CD4-positive, alpha-beta T cell treated with Interleukin-6 for 4 hours (primary cell): Measurements from ENCODE around the gene MAX.

ENCODE experiments used
- DNase-seq: peaks from one replicate; pipeline ENCODE4 v3.0.0-alpha.2; 2020; ENCODE audit warnings: mixed read lengths

MAX gene

DNA sequence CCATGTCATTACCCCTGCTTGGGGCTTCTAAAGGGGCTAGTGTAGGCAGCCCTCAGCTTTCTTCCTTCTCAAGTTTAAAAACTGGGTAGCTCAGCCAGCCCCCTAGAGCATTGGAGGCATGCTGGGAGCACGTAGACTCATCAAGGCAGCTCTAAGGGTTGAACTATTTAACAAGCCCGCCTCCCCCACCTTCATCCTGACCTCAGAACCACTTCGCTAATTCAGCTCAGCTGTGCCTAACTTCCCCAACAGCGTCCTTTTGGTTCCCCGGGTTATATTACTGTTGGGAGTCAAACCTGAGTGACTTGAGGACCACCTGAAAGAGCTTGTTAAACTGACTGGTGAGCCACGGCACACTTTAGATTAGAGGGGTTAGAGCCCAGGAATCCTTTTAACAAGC, 30.1 kb downstream of the MAX start:
- DNase-seq: no peak

DNA sequence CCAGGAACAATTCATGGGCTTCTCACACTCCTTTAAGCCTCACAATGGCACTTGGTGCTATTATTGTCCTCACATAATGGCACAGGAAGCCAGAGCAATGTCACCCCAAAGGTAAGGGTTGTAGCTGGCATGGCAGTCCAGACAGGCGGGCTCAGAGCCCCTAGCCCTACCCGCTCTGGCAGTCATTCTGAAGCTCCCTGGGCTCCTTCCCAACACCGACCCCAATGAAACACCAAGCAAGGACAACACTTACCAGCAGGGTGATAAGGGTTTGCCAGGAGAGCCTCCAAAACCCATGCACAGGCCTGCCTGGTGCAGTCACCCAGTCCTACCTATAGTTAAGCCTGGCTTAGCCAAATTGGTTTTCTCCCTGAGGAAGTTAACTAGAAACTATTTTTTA, 30.8 kb downstream of the MAX start:
- DNase-seq: no peak

DNA sequence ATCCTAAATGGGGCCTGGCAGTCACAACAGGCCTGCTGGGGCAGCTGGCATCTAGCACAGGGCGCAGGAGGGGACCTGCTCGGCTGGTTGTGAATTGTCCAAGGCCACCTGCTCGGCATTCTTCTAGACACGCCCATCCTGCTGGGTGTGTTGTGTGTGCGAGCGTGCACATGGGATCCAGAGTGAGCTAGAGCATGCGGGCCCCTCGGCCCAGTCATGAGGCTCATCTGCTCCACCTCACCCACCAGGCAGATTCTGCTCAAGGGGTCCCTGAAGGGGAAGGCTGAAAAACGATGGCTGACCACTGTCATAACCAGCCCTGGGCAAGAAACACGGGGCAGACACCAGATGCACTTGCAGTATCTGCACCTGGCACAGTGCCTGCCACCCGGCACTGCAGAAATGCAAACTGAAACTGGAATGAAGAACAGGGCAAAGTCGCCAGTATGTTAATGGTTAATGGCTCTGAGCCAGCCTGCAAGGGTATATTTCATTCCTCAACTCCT, 31.8 kb downstream of the MAX start:
- no peak for DNase-seq

DNA sequence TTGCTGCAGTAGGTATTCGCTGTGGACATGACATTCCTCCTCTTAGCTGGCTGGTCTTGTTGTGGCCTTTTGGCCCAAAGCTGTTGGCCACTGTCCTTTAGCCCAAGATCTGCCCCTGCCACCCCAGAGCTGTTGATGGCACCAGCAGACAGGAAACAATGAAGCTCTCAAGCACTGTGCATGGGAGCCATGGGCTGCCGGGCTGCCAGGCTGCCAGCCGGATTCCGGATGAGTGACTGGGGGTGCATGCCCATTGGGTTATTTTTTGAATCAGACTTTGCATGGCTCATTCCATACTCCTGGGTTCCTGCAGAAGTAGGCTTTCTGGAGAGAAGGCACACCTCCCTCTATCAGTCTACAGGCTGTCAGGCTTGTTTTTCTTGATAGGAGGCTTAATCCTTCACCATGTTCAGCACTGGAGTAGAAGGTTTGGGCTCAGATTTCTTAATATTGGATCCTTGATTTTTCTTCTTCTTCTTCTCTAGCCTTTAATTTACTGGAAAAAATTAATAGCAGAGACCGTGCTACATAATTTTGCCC, 32.4 kb downstream of the MAX start:
- no peak for DNase-seq

DNA sequence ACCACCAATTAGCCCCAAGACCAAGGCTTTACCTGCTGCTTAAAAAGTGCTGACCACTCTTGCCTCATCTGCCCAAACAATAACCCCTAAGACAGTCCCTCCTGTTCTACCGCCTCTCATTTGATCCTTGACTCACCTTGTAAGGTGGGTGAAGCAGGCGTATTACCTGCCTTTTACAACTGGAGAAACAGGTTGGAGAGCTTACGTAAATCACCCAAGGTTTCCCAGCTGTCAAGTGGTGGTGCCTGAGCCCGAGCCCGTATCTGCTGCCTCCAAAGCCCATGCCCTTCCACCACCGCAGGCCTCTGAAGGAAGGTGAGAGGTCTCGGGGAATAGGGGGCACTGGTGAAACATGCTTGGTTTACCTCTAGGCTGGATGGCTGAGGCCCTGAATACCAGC, 36.6 kb downstream of the MAX start:
- no peak for DNase-seq

DNA sequence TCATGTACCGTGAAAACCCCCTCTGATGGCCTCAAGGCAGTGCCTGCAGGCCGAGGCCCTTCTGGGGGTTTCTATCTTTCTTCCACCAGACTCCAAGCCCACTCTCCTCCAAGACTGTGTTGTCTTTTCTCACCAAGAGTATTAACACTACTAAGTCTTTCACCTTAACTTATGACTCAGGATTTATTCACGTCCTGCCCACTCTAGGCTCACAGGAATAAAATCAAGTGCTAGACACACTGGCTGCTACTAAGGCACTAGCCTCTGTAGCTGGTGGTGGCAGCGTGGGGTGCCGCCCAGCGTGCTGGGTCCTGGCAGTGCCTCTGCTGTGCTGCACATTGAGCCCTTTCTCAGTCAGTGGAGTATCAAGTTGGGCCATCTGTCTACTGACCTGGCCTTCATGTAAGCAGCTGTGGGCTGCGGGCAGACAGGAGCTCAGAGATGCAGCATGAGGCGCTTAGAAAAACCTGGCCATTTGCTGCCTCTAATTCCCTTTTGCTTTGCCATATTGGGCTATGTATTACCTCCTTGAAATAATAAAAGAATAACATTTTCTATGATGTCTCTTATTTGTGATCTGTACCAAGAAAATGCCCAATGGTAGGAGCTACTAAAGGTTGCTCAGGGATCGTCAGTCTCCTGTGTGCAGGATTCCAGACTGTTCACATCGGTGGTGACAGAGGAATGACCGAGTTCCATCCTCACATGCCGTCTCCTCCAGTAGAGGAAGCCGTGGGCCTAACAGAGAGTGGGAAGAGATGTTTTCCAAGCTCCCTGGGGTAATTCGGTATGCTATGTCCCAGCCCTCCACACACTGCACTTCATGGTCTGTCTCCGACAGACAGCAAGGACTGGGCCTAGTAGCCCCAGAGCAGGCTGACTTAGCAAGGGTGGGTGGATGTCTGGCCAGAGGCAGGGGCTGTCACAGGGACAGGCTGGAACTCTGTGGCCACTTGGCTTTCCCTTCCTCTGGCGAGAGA, 39.9 kb downstream of the MAX start:
- DNase-seq: no peak

DNA sequence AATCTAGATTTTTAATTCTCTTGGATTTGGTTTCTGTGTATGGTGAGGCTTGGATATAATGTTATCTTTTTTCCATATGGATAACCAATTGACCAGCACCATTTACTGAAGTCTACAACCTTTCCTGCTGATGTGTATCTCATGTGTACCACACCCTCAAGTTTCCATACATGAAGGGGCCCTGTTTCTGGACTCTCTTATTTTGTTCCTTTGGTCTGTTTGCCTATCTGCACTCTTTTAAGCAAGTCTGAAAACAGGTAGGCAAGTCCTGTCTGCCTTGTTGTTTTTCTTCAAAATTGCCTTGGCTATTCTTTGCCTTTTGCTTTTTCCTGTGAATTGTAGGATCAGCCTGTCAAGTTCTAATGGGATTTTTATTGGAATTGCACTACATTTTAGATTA, 44.6 kb downstream of the MAX start:
- no peak for DNase-seq

DNA sequence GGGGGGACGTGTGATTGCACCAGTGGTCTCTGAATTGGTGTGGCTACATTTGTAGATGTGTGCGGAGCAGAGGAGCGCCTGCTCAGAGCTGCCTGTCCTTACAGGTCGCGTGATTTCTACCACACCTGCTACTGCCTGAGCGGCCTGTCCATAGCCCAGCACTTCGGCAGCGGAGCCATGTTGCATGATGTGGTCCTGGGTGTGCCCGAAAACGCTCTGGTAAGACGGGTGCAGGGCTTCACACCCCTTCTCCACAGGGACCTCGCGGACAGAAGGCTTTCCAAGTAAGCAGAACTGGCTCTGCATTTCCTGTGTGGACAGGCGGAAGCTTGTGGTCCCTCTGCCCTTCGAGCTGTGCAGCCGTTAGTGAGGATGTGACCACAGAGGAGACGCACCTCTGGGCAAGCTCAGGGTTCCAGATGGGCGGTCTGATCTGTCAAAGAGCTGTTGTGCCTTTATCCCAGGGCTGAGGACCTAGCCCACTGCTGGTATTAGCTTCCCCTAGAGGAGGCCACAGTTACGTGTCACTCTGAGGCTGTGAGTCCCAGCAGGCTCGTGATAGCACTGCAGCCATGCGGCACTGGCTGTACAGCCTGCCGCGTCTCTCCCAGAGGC, 47.7 kb downstream of the MAX start:
- DNase-seq: no peak

DNA sequence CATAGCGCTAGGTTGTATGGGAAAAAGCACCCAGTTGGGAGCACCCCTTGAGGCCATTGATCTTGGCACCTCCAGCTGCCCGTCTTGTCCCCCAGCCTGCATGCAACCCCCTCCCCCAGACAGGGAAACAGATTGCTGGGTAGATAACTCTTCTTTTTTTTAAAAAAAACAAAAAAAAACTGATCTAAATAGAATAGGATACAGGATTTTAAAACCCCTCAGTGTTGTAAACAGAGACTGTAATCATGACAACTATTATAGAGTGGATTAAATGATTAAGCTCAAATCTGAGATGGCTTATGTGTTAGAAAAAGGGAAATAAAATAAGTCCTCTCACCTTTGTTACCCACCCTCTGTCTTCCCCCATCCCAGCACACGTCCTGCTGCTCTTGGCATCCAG, 48.9 kb downstream of the MAX start:
- DNase-seq: no peak

DNA sequence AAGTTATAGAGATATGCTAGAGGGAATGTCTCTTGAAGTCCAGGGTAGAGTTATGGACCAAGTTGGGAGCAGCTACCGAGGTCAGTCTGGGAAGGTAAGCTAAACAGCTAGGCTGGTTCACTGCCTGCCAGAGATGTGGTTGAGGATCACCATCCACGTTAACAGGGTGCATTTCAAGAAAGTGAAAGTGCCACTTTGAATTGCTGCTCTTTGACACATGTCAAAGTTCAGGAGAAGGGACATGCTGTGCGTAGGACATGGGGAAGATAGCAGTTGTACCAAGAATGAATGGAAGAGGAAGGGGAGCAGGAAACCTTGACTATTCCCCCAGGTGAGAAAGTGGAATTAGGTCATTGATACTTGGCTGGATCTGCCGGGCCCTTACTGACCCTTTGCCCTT, 49.5 kb downstream of the MAX start:
- no peak for DNase-seq

DNA sequence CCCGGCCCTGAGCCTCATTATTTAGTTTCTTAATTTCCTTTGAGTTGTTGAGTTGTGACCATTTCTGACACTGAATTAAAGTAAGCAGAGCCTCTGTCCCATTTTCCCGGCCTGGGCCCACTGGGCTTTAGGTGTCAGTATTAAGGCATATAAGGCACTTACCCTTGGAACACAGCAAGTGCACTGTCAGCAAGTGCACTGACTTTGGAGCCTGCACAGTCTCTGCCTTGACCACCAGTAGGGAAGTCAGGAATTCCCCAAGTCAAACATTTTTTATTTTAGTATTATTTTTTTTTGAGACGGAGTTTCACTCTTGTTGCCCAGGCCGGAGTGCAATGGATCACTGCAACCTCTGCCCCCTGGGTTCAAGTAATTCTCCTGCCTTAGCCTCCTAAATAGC, 56.6 kb downstream of the MAX start:
- DNase-seq: no peak

DNA sequence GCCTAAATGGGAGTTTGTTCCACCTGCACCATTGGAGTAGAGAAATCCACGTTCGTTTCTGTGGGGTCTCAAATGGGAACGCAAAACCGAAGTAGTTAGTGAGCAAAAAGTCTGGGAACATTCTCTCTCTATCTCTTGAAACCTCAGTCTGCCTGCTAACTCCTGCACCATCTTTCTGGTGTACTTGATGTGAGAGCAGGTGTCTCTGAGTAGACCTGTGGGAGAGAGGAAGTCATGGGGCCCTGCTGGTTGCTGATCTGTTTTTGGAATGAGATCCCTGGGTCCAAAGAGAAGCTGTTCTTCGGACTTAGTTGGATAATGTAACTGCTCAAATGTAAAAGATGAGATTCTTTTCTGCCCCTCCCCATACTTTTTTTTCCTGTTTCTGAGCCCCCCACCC, 57.3 kb downstream of the MAX start:
- DNase-seq: no peak

DNA sequence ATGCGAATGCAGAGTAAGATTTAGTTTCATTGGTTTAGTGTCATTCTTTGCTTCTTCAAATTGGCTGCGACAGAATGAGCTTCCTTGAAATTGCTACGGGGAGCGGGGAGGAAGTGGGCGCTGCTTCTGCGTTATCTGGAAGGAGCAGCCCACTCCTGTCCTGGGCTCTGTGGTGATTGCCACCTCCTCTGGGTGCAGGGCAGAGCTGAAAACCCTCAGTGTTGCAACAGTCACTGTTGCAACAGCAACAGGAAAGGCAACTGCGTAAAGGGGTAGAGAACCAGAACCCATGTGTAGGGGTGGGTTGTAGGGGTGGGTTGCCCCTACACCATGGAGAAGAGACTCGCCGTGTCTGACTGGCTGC, 57.7 kb downstream of the MAX start:
- DNase-seq: no peak

DNA sequence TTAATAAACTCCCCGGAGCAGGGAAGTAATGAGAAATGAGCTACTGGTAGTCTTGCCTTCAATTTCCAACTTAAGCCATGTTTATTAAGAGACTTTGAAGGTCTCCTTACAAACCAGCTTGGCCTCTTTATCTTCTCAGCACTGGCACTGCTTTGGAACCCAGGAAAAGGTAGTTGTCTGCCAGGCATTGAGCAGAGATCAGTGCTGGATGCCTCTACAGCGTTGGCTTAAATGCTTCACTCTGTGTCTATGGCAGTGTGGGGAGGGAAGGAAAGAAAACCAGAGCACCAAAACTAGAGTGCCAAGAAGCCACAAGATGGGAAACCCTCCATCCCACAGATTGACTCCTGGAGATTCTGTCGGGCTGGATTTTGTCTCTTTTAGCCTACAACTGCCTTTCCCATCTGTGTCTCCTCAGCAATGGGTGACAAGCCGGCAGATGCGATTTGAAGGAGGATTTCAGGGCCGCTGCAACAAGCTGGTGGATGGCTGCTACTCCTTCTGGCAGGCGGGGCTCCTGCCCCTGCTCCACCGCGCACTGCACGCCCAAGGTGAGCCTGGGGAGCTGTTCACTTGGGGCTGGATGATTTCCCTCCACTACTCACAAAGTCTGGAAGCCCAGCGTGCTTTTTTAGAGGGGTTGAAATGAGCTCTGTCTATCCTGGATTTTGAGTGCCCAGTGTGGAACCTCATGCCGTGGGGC, 58.3 kb downstream of the MAX start:
- no peak for DNase-seq

DNA sequence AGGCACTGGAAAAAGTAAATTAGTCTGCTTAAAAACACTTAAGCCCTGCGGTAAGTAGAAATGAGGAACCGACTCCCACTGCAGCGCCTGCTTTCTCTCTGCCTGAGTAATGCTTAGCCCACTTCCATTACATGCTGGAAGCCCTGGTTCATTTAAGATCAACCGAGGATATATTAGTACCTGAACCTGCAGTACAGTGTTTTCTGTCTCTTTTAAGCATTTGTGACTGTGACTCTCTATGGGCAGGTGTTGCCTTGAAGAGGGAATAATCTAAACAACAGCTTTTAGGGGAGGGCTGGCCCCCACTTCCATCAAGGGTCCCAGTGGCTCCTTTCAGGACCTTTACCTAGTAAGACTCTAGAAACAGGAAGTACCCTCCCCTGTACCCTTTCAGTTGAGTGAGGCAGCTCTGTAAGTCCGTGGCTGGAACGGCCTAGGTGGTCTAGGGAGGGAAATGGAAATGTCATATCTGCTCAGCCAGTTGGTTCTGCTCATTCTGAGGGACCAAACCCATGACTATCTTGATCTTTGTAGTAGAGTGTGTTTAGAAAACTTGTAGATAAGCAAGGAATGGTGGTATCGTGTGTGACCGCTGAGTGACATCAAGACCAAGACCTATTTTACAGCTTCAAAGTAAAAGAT, 59.5 kb downstream of the MAX start:
- no peak for DNase-seq

DNA sequence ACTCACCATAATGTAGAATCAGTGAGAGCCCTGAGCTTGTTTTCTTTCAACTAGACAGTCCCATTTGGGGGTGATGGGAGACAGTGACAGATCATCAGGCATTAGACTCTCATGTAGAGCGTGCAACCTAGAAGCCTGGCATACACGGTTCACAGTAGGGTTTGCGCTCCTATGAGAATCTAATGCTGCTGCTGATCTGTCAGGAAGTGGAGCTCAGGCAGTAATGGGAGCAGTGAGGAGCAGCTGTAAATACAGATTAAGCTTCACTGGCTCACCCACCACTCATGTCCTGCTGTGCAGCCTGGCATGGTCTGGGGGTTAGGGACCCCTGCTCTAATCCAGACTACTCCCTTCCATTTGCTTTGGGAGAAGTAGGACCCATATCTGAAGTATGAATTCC, 60.0 kb downstream of the MAX start:
- DNase-seq: no peak

DNA sequence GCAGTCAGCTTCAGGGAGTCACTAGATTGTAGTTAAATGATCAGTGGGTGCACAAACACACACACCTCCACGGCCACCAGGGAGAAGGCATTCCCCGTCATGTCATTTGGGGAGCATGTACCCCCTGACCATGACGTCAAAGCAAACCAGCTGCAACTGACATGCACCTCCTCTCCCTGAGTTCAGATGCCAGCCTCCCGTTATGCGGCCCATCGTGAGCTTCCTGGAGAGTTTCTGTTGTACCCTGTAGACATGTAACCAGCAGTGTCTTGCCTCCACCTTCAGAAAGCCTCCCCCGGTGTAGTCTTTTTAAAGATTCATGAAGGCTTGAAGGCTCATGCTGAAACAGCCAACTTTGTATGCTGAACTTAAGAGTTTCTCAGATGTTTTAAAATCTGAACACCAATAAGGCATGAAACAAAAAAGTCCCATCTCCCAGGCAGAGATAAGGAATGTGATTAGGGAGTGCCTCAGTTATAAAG, 60.8 kb downstream of the MAX start:
- no peak for DNase-seq

DNA sequence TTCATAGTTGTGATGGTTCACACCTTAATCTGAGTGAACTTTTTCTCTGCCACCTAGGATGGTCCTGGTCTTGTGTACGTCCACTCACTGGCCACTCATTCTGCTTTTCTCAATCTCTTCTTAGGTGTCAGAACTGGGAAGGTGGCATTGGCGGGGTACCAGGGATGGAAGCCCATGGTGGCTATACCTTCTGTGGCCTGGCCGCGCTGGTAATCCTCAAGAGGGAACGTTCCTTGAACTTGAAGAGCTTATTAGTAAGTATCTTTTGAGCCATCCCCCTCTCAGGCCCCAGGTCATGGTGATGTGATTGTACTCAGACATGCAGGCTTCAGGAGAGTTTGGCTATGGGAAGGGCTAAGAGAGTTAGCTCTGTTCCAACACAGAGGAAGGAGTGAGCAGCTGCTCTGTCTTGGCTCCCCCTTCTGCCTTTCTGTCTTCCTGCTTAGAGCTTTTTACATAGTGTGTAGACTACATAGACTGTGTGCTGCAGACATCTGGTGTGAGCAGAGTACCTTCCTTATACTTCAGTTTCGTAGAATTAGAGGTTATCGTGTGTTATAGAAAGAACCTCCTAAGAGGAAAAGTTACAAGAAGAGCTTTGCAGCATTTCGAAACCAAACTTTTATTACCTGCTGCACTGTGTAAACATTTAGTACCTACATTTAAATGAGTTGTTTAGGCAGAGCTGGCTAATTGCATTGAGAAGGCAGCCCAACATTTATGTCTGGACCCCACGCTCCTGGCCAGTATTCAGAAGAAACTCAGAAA, 61.5 kb downstream of the MAX start:
- no peak for DNase-seq

DNA sequence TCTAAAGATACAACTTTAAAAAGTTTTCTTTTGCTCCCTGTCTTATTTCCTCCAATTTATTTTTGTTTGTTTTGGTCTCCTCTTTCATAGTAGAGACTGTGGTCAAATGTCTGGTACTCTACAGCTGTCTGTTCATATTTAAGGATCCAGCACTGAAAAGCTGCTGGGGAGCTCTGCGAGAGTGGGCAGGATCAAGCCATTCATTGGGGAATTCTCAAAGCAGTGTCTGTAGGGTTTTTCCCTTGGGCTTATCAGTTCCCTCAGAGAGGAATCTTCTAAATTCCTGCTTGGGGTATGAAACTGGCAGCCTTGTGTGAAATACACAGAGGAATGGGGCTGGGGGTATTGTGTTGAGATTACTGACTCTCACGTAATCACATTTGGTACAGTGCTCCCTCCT, 63.4 kb downstream of the MAX start:
- no peak for DNase-seq

DNA sequence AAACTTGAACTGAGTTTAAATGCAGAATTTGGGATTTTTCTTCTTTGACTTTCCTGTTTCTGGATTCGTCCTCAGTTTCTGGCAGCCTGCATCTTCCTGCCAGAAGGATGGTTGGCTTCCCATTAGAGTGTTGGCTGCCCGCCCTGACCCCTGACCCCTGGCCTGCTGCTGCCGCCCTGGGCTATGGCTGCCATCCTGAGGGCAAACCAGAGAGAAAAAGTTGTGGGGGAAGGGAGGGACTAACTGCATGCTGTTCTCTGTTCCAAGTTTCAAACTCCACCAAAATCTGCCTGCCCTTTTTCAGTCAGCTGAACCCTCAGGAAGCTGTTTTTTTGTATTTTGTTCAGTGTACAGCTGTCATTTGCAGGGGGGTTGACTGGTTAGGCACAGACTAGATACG, 67.3 kb downstream of the MAX start:
- DNase-seq: no peak

DNA sequence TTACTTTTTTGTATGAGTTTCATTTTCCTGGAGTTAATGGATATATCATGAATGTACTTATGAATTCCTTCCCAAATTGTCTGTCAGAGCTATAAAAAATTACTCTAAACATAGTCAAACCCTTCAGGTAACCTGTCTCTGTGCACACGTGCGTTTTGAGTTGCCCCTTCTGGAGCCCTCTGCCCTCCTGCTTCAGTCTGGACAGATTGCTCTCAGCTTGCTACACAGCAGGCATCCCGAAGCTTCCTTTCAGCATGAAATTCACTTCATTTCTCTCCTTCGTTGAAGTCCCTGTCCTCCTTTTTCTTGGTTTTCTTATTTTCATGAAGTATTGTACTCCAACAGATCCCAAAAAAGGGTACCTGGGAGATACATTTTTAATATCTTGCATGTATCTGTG, 68.3 kb downstream of the MAX start:
- DNase-seq: no peak

DNA sequence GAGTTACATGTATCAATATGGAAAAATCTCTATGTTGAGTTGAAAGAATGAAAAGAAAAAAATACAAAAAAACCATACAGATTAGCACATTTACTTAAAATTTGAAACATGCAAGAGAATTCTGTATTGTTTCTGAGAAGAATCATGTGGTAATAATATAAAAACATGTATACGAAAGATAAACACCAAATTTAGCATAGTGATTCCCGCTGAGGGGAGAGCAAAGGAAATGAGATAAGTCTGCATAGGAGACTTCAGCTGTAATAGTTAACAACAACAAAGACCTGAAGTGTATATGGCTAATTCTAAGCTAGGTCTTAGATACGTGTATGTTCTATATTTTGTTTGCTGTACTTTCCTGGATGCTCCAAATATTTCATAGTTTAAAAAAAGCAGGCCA, 69.1 kb downstream of the MAX start:
- no peak for DNase-seq
